Measurements from ENCODE around the gene XRCC5. TPM values are rescaled to one million over a fixed set of nuclear protein-coding genes. Genes with fewer than 3 reads are reported as not detected.

The XRCC5 gene
- total and polyA plus RNA-seq, 10 of the 15 experiments (the other 5 are each of a cell fraction or from before 2014, with no cell fraction given), result 259 to 815 (median 530) TPM

GRCh38 chr2:216183462-216183861, 74.3 kb downstream of the XRCC5 start:
- H3K9ac ChIP-seq (ENCODE audit: control insufficient read depth, insufficient read depth, low read length), result no peak overlapping the region
- H3K36me3 ChIP-seq (ENCODE audit: control insufficient read depth in 2 of 2, insufficient read depth in 2 of 2, low read length in 1 of 2), result peaks cover 10 to 27% of the 10 kb centered on the region in 2 experiments
- in situ Hi-C loops (cut with MboI) (no loop called here), intact Hi-C loops (cut with micrococcal nuclease; ENCODE audit: unreplicated experiment) (no loop called here)
- ChIA-PET SMC1A (ENCODE audit: uncharacterized antibody, unreplicated experiment) (interaction anchor here (0.8 to 3.0 kb wide), 14 partner anchors 10 to 119 kb away, joined by 3 to 18 read pairs (median 3); no protein-coding TSS in a partner anchor), CTCF (interaction anchor here (0.8 to 1.7 kb wide), 11 partner anchors 11 to 160 kb away, joined by 3 to 6 read pairs (median 3); no protein-coding TSS in a partner anchor), POLR2A (interaction anchor here (2.4 kb wide), 1 partner anchor 102 kb away, joined by 5 read pairs; the partner anchor contains the start of genes PECR and TMEM169), RAD21 (ENCODE audit: unreplicated experiment) (interaction anchor here (0.8 to 1.6 kb wide), 4 partner anchors 11 to 40 kb away, joined by 3 to 5 read pairs (median 4); no protein-coding TSS in a partner anchor)
- no peak overlapping the region for H2AFZ ChIP-seq (ENCODE audit: control insufficient read depth, low read depth, low read length)
- H3K4me3 ChIP-seq, result no peak overlapping the region
- FAIRE-seq (no peak), DNase-seq (ENCODE audit: low read depth, low spot score) (no peak), ATAC-seq (peak; percentile 76)
- H3K27me3 ChIP-seq (replicated peaks in 1 of 2; ENCODE audit: control insufficient read depth in 2 of 2, insufficient read depth in 2 of 2, low read length in 1 of 2), result no peaks in the 10 kb centered on the region
- WGBS (ENCODE audit: insufficient coverage, insufficient replicate concordance, low lambda C conversion rate, missing lambda C conversion rate), result 0% methylated on average over 1 of the region's 1 CpG
- no peak for TF ChIP-seq MTA3 (IDR thresholded peaks at IDR 0.05; ENCODE audit: borderline replicate concordance, low read length)
- TF ChIP-seq HDGF (IDR thresholded peaks at IDR 0.05), result no peak
- 0 out of 2 replicates have a peak, but pooled peaks have one; percentile 22 for TF ChIP-seq MTA2 (IDR thresholded peaks at IDR 0.05; ENCODE audit: low read depth)
- peak; percentile 59; the same call in 1 of the 3 replicates for TF ChIP-seq POU2F2 (IDR thresholded peaks at IDR 0.05; ENCODE audit: borderline replicate concordance, low read depth, low read length)
- no TSS peak for BruUV-seq (replicated peaks)
- H4K20me1 ChIP-seq (ENCODE audit: control insufficient read depth, insufficient read depth), result no peaks in the 10 kb centered on the region
- H3K4me2 ChIP-seq (ENCODE audit: control insufficient read depth, insufficient read depth), result no peak overlapping the region
- H3K27ac ChIP-seq (ENCODE audit: control insufficient read depth, insufficient read depth), result peak overlapping the region; percentile 35; the same call in 1 of the 2 replicates
- H3K9me3 ChIP-seq (replicated peaks; ENCODE audit: control insufficient read depth, insufficient read depth, low read length), result no peaks in the 10 kb centered on the region
- H3K4me1 ChIP-seq (ENCODE audit: control insufficient read depth, insufficient read depth, low read length), result peaks cover 4% of the 10 kb centered on the region; the same call in 1 of the 2 replicates
- peaks cover 34% of the 10 kb centered on the region for H3K79me2 ChIP-seq (ENCODE audit: control insufficient read depth, insufficient read depth, low read length)

- Histone ChIP-seq H3K36me3 (ENCODE audit: control insufficient read depth in 2 of 2, insufficient read depth in 2 of 2, low read length in 1 of 2) (peaks cover 5 to 24% of the 10 kb centered on the region in 2 experiments), H3K4me2 (ENCODE audit: control insufficient read depth, insufficient read depth) (no peak overlapping the region)
- intact Hi-C loops (cut with micrococcal nuclease; ENCODE audit: unreplicated experiment), result no loop called here
These were observed 79.4 kb downstream of the XRCC5 start for GRCh38 chr2:216188559-216188850.

More at GRCh38 chr2:216188559-216188850, 79.4 kb downstream of the XRCC5 start:
- no TSS peak for BruUV-seq (replicated peaks)
- no peaks in the 10 kb centered on the region for H4K20me1 ChIP-seq (ENCODE audit: control insufficient read depth, insufficient read depth)
- WGBS (ENCODE audit: insufficient coverage, insufficient replicate concordance, low lambda C conversion rate, missing lambda C conversion rate), result 80% methylated on average over 3 of the region's 3 CpGs
- TF ChIP-seq IRF5 (IDR thresholded peaks at IDR 0.05; ENCODE audit: borderline replicate concordance) (no peak), ZNF622 (IDR thresholded peaks at IDR 0.05) (no peak), PML (IDR thresholded peaks at IDR 0.05; ENCODE audit: low read length) (no peak), EGR1 (IDR thresholded peaks at IDR 0.05; ENCODE audit: borderline replicate concordance in 1 of 2, low read depth in 2 of 2, low read length in 2 of 2) (no peak), MLLT1 (IDR thresholded peaks at IDR 0.05) (no peak), NR2F1 (conservative IDR thresholded peaks at IDR 0.05) (no peak), PKNOX1 (IDR thresholded peaks at IDR 0.05) (no peak), MEF2B (IDR thresholded peaks at IDR 0.05; ENCODE audit: partially characterized antibody, poor library complexity, severe bottlenecking) (no peak), NBN (IDR thresholded peaks at IDR 0.05) (no peak), SREBF1 (IDR thresholded peaks at IDR 0.05; ENCODE audit: low read length) (no peak), TBL1XR1 (IDR thresholded peaks at IDR 0.05; ENCODE audit: low read depth, low read length) (no peak)
- H3K4me3 ChIP-seq, result no peak overlapping the region
- no peak for DNase-seq (ENCODE audit: low read depth, low spot score)
- ATAC-seq, result no peak
- H3K27me3 ChIP-seq (replicated peaks in 1 of 2; ENCODE audit: control insufficient read depth in 2 of 2, insufficient read depth in 2 of 2, low read length in 1 of 2), result no peaks in the 10 kb centered on the region
- in situ Hi-C loops (cut with MboI), result no loop called here
- CTCF ChIA-PET, result interaction anchor here (0.8 to 1.5 kb wide), 2 partner anchors 75 to 226 kb away, joined by 3 read pairs; no protein-coding TSS in a partner anchor
- H3K79me2 ChIP-seq (ENCODE audit: control insufficient read depth, insufficient read depth, low read length), result peaks cover 23% of the 10 kb centered on the region
- POLR2A ChIA-PET, result no interaction called here
- SMC1A ChIA-PET (ENCODE audit: uncharacterized antibody, unreplicated experiment), result interaction anchor here (0.7 to 1.5 kb wide), 4 partner anchors 11 to 119 kb away, joined by 3 read pairs; no protein-coding TSS in a partner anchor
- H2AFZ ChIP-seq (ENCODE audit: control insufficient read depth, low read depth, low read length), result no peak overlapping the region
- RAD21 ChIA-PET (ENCODE audit: unreplicated experiment), result no interaction called here
- no peak for FAIRE-seq
- H3K27ac ChIP-seq (ENCODE audit: control insufficient read depth, insufficient read depth), result no peak overlapping the region
- no peak overlapping the region for H3K9ac ChIP-seq (ENCODE audit: control insufficient read depth, insufficient read depth, low read length)
- no peaks in the 10 kb centered on the region for H3K9me3 ChIP-seq (replicated peaks; ENCODE audit: control insufficient read depth, insufficient read depth, low read length)
- H3K4me1 ChIP-seq (ENCODE audit: control insufficient read depth, insufficient read depth, low read length), result peaks cover 5% of the 10 kb centered on the region; the same call in 1 of the 2 replicates

Data from GM12878 (cell line).